AG09319 (cell line): ENCODE data around the gene CYB561.

Experiments
- DNase-seq: peaks from one replicate; pipeline ENCODE4 v3.0.0-alpha.2; 2010; ENCODE audit warnings: low read depth; ENCODE audit errors: extremely low read depth
- CTCF ChIP-seq: IDR thresholded peaks from 2 replicates; pipeline ENCODE4 v1.5.1; 2011; ENCODE audit warnings: low read depth, mild to moderate bottlenecking, inconsistent platforms, low read length, moderate library complexity

CYB561 gene

GRCh38 chr17:63414222-63414621 lies 31.9 kb downstream of the CYB561 start:
- TF ChIP-seq CTCF, result no peak
- no peak for DNase-seq

- DNase-seq, result no peak
- no peak for TF ChIP-seq CTCF
Measured at GRCh38 chr17:63413128-63413527, 33.0 kb downstream of the CYB561 start.

- TF ChIP-seq CTCF, result no peak
- DNase-seq, result no peak
Measured at GRCh38 chr17:63412234-63412633, 33.9 kb downstream of the CYB561 start.

GRCh38 chr17:63407741-63408330 lies 38.3 kb downstream of the CYB561 start:
- TF ChIP-seq CTCF, result no peak
- DNase-seq, result no peak

GRCh38 chr17:63406689-63407330 lies 39.3 kb downstream of the CYB561 start:
- peak; percentile 72 for DNase-seq
- TF ChIP-seq CTCF, result peak; percentile 81

- peak; percentile 41 for DNase-seq
- peak; percentile 47 for TF ChIP-seq CTCF
Measured at GRCh38 chr17:63405741-63406261, 40.3 kb downstream of the CYB561 start.

- no peak for DNase-seq
- TF ChIP-seq CTCF, result no peak
Measured at GRCh38 chr17:63405020-63405419, 41.1 kb downstream of the CYB561 start.
